Endodermal cell (in vitro differentiated cells): ENCODE measurements around the gene SDK1. TPM values are rescaled to one million over a fixed set of nuclear protein-coding genes. Genes with fewer than 3 reads are reported as not detected.

Experiments used
- DNase-seq: peaks from one replicate; pipeline ENCODE4 v3.0.0-alpha.2; 2017
- H3K27ac ChIP-seq: 2 replicates; pipeline ENCODE4 v1.5.1; 2013; ENCODE audit warnings: mild to moderate bottlenecking, low read depth, low read length, moderate library complexity
- H3K27me3 ChIP-seq: 2 replicates; pipeline ENCODE4 v1.6.1; 2013; ENCODE audit warnings: mild to moderate bottlenecking, low read length, moderate library complexity; ENCODE audit not compliant: insufficient read depth, control insufficient read depth, poor library complexity, severe bottlenecking
- H3K36me3 ChIP-seq: 2 replicates; pipeline ENCODE4 v1.7.0; 2013; ENCODE audit warnings: mild to moderate bottlenecking, low read length, moderate library complexity; ENCODE audit not compliant: control insufficient read depth, insufficient read depth
- H3K4me1 ChIP-seq: one replicate; pipeline ENCODE4 v1.7.0; 2013; ENCODE audit warnings: low read length; ENCODE audit not compliant: control insufficient read depth, insufficient read depth
- H3K4me3 ChIP-seq: 2 replicates; pipeline ENCODE4 v1.5.1; 2013; ENCODE audit warnings: mild to moderate bottlenecking, low read length, moderate library complexity
- H3K9ac ChIP-seq: 2 replicates; pipeline ENCODE4 v1.6.1; 2013; ENCODE audit warnings: mild to moderate bottlenecking, low read length, moderate library complexity; ENCODE audit not compliant: poor library complexity, severe bottlenecking; ENCODE audit errors: extremely low read depth
- H3K9me3 ChIP-seq: 2 replicates; pipeline ENCODE4 v1.6.1; 2013; ENCODE audit warnings: mild to moderate bottlenecking, low read length, moderate library complexity; ENCODE audit not compliant: control insufficient read depth
- H3K27ac Mint-ChIP-seq: 2 replicates; pipeline ENCODE4 v1.8.0; 2020; ENCODE audit warnings: mixed read lengths
- H3K27me3 Mint-ChIP-seq: 2 replicates; pipeline ENCODE4 v1.8.0; 2021; ENCODE audit warnings: mild to moderate bottlenecking, mixed read lengths; ENCODE audit not compliant: insufficient read depth
- H3K36me3 Mint-ChIP-seq: 2 replicates; pipeline ENCODE4 v1.8.0; 2020; ENCODE audit warnings: low read depth, mixed read lengths
- H3K4me1 Mint-ChIP-seq: 2 replicates; pipeline ENCODE4 v1.8.0; 2020; ENCODE audit warnings: mixed read lengths
- H3K4me3 Mint-ChIP-seq: 2 replicates; pipeline ENCODE4 v1.8.0; 2020; ENCODE audit warnings: mild to moderate bottlenecking, moderate library complexity, mixed read lengths
- H3K9me3 Mint-ChIP-seq: 2 replicates; pipeline ENCODE4 v1.8.0; 2020; ENCODE audit warnings: mild to moderate bottlenecking, mixed read lengths
- WGBS, 2 experiments: methylation state at CpG; one replicate each; pipeline versions ENCODE4 v1.1.5 to v1.1.7; 2013; ENCODE audit warnings: missing lambda C conversion rate in 2 of 2, mixed read lengths in 1 of 2; ENCODE audit not compliant: insufficient coverage in 1 of 2, insufficient read length in 1 of 2; 5-methylcytosine and 5-hydroxymethylcytosine counted together
- total RNA-seq, 2 donors: library from RNA; stranded (reverse); fragmentation: NEBNext Ultra II Directional in 1 of 2; extraction: Animal tissue kit (Norgen Biotek cat#: 25700) in 1 of 2; gene quantifications; 2 replicates in 1 of 2; 3 replicates in 1 of 2; pipeline ENCODE4 v1.2.1, GENCODE V29; 2021
- TF ChIP-seq, protein P1 (sequence below): fragments of 200-600 bp; sonication (generic); conservative IDR thresholded peaks from 2 replicates; pipeline ENCODE4 v1.5.0; 2021; ENCODE audit warnings: antibody characterized with exemption, mild to moderate bottlenecking

The SDK1 gene
- total RNA-seq, 2 donors from 2014 or later, result 22.7 to 23.1 TPM

DNA sequence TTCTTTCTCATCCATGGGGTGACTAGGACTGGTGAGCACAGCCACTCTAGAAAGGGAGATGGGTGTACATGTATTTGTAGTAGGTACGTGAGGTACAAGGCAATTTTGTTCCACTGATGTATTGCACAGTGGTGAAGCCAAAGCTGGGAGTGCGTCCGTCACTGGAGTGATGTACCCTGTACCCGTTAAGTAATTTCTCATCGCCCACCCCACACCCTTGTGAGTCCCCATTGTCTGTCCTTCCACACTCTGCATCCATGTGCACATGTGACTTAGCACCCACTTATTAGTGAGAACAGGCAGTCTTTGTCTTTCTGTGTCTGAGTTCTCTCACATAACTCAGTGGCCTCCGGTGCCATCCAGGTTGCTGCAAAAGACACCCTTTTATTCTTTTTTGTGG is 658.3 kb downstream of the SDK1 start:
- no peak overlapping the region for H3K4me3 Mint-ChIP-seq
- no peak overlapping the region for H3K27ac Mint-ChIP-seq
- no peaks in the 10 kb centered on the region for H3K27me3 ChIP-seq
- no peak overlapping the region for H3K4me3 ChIP-seq
- no peaks in the 10 kb centered on the region for H3K36me3 ChIP-seq
- no peak overlapping the region for H3K9ac ChIP-seq
- TF ChIP-seq, protein P1, sequence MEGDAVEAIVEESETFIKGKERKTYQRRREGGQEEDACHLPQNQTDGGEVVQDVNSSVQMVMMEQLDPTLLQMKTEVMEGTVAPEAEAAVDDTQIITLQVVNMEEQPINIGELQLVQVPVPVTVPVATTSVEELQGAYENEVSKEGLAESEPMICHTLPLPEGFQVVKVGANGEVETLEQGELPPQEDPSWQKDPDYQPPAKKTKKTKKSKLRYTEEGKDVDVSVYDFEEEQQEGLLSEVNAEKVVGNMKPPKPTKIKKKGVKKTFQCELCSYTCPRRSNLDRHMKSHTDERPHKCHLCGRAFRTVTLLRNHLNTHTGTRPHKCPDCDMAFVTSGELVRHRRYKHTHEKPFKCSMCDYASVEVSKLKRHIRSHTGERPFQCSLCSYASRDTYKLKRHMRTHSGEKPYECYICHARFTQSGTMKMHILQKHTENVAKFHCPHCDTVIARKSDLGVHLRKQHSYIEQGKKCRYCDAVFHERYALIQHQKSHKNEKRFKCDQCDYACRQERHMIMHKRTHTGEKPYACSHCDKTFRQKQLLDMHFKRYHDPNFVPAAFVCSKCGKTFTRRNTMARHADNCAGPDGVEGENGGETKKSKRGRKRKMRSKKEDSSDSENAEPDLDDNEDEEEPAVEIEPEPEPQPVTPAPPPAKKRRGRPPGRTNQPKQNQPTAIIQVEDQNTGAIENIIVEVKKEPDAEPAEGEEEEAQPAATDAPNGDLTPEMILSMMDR, result no peak
- H3K4me1 Mint-ChIP-seq, result no peaks in the 10 kb centered on the region
- peaks cover 3% of the 10 kb centered on the region for H3K36me3 Mint-ChIP-seq
- H3K4me1 ChIP-seq, result no peaks in the 10 kb centered on the region
- WGBS, 2 experiments, result 93 to 98% methylated on average over 6 of the region's 6 CpGs
- no peak for DNase-seq
- no peaks in the 10 kb centered on the region for H3K27me3 Mint-ChIP-seq
- H3K27ac ChIP-seq, result no peak overlapping the region
- H3K9me3 Mint-ChIP-seq, result no peaks in the 10 kb centered on the region
- no peaks in the 10 kb centered on the region for H3K9me3 ChIP-seq

DNA sequence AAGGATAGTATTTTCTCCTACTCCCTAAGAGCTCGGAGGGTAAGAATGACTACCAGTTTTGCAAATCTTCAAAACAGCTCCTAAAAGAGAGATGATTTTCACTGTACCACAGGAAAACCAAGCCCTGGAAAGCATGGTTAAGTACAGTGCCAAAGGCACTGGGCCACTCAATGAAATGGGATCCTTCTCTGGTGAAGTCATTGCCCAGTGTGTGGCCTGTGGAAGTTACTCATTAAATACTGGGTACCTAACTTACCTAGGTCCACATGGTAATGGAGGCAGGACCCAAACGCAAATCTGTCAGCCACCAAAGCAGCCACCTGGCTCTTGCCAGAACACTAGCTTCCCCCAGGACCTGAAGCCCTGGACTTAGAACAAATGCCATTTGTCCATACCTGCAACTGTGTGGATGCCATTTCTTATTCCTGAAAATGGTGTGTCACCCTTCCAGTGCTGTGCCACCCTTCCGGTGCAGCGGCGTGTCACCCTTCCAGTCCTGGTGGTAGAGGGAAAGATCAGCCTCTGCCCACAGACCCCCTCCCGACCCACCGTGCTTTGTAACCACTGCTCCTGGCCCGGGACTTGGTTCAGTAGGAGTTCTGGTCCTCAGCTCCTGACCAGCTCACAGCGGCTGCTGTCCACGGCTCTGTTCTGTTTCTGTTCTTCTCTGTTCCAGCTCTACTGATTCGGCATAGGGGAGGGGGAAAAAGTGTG is 659.2 kb downstream of the SDK1 start:
- Mint-ChIP-seq H3K36me3 (peaks cover 3% of the 10 kb centered on the region), H3K27me3 (no peaks in the 10 kb centered on the region), H3K9me3 (no peaks in the 10 kb centered on the region), H3K4me1 (no peaks in the 10 kb centered on the region), H3K27ac (no peak overlapping the region), H3K4me3 (no peak overlapping the region)
- Histone ChIP-seq H3K9ac (no peak overlapping the region), H3K4me3 (no peak overlapping the region), H3K36me3 (no peaks in the 10 kb centered on the region), H3K4me1 (no peaks in the 10 kb centered on the region), H3K27ac (no peak overlapping the region), H3K27me3 (no peaks in the 10 kb centered on the region), H3K9me3 (no peaks in the 10 kb centered on the region)
- WGBS, 2 experiments, result 94 to 100% methylated on average over 6 to 11 of the region's 11 CpGs
- no peak for DNase-seq
- TF ChIP-seq, protein P1, result no peak

DNA sequence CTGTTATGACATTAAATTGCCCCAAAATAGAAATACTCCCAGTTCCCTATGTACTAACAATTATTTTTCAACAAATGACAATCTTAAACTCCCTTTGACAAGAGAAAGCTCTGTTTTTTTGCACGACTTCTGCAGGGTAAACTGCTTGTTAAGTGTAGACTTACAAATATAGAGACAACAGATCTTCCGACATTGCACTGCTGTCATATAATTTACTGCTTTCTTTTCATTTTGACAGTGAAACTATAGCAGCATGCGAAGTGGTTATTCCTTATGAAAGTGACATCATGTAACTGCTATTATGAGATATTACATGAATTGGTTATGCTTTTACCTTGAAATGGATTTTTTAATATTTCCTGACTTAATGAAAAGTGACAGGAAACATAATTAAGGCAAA is 659.9 kb downstream of the SDK1 start:
- H3K27ac Mint-ChIP-seq, result no peak overlapping the region
- no peaks in the 10 kb centered on the region for H3K9me3 Mint-ChIP-seq
- H3K4me3 Mint-ChIP-seq, result no peak overlapping the region
- Histone ChIP-seq H3K9me3 (no peaks in the 10 kb centered on the region), H3K9ac (no peak overlapping the region), H3K36me3 (no peaks in the 10 kb centered on the region), H3K27ac (no peak overlapping the region), H3K27me3 (no peaks in the 10 kb centered on the region), H3K4me1 (no peaks in the 10 kb centered on the region), H3K4me3 (no peak overlapping the region)
- H3K27me3 Mint-ChIP-seq, result no peaks in the 10 kb centered on the region
- no peak for DNase-seq
- no peaks in the 10 kb centered on the region for H3K4me1 Mint-ChIP-seq
- H3K36me3 Mint-ChIP-seq, result peaks cover 3% of the 10 kb centered on the region
- 93% methylated on average over 2 to 3 of the region's 3 CpGs for WGBS, 2 experiments
- TF ChIP-seq, protein P1, result no peak
